Sigmoid colon (tissue), 4 donors: ENCODE results near the gene COL5A2.

Experiments used
- EP300 ChIP-seq, 4 donors: sonication (generic); formaldehyde crosslinking; IDR thresholded peaks; one replicate each; pipeline ENCODE4 v1.6.1; 2017; ENCODE audit warnings: antibody characterized with exemption in 4 of 4
- POLR2A ChIP-seq, 2 donors: fragments of 450-650 bp; IDR thresholded peaks; one replicate each; pipeline ENCODE4 v1.6.1; 2016; ENCODE audit warnings: antibody characterized with exemption in 2 of 2, mild to moderate bottlenecking in 2 of 2, moderate library complexity in 2 of 2
- POLR2AphosphoS5 ChIP-seq, 4 donors: sonication (generic); formaldehyde crosslinking; IDR thresholded peaks; one replicate each; pipeline ENCODE4 v1.6.1; 2017; ENCODE audit warnings: antibody characterized with exemption in 4 of 4
- TF ChIP-seq, protein P1 (sequence below), 4 experiments: fragments of 450-650 bp in 3 of 4; fragments of 200-600 bp in 1 of 4; IDR thresholded peaks; one replicate each; pipeline ENCODE4 v1.5.1; 2016 to 2019; ENCODE audit warnings: antibody characterized with exemption in 4 of 4, mild to moderate bottlenecking in 3 of 4, moderate library complexity in 2 of 4

DNA sequence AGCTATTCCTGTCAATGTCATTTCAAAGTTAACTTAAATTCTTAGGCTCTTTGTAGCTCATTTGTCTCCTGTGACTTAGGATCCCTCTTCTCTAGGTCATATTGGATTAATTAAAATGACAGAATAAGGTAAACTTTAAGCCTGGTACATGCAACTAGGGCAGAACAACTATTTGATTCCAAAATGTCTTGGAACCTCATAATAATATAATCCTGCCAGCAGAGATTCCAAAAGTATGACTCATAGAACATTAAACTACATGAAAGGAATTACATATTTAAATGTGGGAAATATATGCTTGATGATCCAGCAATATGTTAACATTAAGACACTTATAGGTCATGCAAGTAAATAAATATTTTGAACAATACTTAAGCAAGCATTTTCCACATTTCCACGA lies 142.0 kb downstream of the COL5A2 start:
- no peak for TF ChIP-seq POLR2A (IDR thresholded peaks at IDR 0.05)
- TF ChIP-seq, protein P1, sequence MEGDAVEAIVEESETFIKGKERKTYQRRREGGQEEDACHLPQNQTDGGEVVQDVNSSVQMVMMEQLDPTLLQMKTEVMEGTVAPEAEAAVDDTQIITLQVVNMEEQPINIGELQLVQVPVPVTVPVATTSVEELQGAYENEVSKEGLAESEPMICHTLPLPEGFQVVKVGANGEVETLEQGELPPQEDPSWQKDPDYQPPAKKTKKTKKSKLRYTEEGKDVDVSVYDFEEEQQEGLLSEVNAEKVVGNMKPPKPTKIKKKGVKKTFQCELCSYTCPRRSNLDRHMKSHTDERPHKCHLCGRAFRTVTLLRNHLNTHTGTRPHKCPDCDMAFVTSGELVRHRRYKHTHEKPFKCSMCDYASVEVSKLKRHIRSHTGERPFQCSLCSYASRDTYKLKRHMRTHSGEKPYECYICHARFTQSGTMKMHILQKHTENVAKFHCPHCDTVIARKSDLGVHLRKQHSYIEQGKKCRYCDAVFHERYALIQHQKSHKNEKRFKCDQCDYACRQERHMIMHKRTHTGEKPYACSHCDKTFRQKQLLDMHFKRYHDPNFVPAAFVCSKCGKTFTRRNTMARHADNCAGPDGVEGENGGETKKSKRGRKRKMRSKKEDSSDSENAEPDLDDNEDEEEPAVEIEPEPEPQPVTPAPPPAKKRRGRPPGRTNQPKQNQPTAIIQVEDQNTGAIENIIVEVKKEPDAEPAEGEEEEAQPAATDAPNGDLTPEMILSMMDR (IDR thresholded peaks at IDR 0.05): no peak
- TF ChIP-seq EP300 (IDR thresholded peaks at IDR 0.05): no peak
- no peak for TF ChIP-seq POLR2AphosphoS5 (IDR thresholded peaks at IDR 0.05)
